ENCODE results near the gene PLA2G4E.

The PLA2G4E gene

DNA sequence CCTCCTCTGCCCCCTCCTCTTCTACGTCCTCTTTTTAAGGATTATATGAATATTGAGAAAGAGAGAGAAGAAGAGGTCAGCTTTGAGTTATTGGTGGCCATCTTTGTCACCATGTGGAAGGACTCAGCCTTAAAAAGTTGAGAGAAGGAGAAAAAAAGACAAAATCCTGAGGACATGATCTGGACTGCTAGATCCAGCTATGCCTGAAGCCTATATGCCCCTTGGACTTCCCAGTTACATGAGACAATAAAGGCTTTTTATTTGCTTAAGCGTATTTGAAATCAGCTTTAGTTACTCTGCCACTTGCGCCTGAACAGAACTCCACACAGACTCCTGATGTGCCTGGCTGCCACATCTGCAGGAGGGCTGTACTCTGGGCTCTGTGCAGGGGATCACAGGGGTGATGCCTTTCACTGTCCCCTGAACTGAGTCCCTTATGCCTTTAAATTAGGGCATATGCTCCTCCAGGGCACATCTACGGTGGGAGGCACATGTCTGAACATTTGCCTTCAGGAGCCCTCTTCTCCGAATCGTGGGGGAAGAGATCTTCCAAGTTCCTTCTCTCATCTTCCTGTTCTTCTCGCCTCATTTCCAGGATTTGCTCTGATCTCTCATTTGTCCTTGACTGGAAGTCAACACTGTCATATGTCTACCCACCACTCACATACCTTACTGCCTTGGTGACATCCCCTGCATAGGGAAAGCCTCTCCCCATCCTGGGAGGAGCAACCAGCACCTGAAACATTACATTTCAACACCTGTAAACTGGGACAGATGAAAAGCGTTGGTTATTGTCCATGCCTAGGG lies 14.0 kb upstream of the PLA2G4E start:
- Histone ChIP-seq H3K36me3 (ENCODE audit: control insufficient read depth, insufficient read depth, low read length, severe bottlenecking) (no peaks in the 10 kb centered on the region), H3K4me1 (ENCODE audit: control insufficient read depth, insufficient read depth, low read length) (no peaks in the 10 kb centered on the region), H3K9ac (ENCODE audit: low read length) (no peak overlapping the region), H3K9me3 (ENCODE audit: control insufficient read depth, low read length) (peaks cover 4% of the 10 kb centered on the region), H3K27me3 (replicated peaks; ENCODE audit: control insufficient read depth, insufficient read depth, low read length) (peaks cover 32% of the 10 kb centered on the region), H3K4me3 (ENCODE audit: low read length) (no peak overlapping the region)
- DNase-seq (ENCODE audit: low read depth): no peak

DNA sequence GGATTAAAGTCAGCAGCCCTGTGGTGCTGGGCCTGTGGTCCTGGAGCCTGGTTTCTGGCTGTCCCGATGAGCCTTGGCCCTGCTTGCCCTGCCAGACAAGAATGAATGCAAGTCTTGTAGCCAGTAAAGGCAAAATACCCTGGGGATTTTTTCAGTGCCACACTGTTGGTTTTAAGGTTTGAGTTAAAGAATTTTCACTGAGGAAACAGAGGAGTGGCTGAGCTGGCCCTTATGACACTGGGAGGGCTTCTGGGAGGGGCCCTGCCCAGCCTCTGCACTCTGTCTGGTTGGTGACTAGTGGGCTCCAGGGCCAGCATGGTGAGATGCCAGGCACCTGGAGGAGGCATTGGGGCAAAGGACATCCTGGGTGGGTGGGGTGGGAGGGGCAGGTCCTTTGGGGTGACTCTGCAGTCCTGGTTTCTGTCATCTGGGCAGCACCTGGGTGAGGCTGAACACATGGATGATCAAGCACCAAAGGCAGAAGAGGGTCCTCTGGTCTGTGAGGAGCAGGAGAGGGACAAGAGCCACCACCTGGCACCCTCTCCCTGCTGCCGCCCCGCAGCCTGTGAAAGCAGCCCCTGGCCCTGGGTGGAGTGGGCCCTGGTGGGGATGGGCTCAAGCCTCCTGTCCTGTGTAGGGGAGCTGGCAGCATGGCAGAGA lies 12.5 kb upstream of the PLA2G4E start:
- Histone ChIP-seq H3K27me3 (replicated peaks; ENCODE audit: control insufficient read depth, insufficient read depth, low read length) (peaks cover 38% of the 10 kb centered on the region), H3K9me3 (ENCODE audit: control insufficient read depth, low read length) (peaks cover 4% of the 10 kb centered on the region), H3K9ac (ENCODE audit: low read length) (no peak overlapping the region), H3K36me3 (ENCODE audit: control insufficient read depth, insufficient read depth, low read length, severe bottlenecking) (no peaks in the 10 kb centered on the region), H3K4me3 (ENCODE audit: low read length) (no peak overlapping the region), H3K4me1 (ENCODE audit: control insufficient read depth, insufficient read depth, low read length) (no peaks in the 10 kb centered on the region)
- DNase-seq (ENCODE audit: low read depth): no peak

DNA sequence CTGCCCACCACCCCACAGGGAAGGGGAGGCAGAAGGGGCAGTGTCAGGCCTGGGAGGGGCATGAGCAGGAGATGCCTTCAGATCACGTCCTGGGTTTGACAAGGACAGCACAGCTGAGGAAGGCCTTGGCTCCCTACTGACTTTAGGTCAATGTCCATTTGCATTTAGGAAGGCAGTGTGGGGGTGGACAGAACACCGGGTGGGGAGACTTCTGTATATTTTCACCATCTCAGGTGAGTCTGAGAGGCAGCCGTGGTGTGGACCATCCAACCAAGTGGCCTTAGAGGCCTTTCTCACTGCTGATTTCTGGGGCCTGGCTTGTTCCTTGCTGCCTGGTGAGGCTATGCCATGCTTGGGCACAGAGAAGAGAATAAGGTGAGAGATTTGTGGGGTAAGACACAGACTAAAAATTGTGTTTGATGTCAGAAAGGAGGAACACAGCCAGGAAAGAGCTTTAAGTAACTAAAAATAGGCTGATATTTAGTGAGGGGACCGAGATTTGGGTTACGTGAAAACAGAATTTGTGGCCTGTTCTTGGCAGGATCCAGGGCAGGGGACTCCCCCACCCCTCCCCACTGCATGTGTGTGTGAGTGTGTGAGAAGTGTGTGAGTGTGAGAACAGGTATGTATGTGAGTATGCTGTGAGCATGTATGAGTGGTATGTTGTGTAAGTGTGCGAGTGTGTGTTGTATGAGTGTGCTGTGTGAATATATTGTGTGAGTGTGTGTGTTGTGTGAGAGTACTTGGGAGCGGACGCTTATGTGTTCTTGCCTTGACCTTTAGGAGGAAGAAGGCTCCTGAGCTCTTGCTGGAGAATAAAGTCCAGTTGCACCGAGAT lies 11.8 kb upstream of the PLA2G4E start:
- Histone ChIP-seq H3K36me3 (ENCODE audit: control insufficient read depth, insufficient read depth, low read length, severe bottlenecking) (no peaks in the 10 kb centered on the region), H3K4me3 (ENCODE audit: low read length) (no peak overlapping the region), H3K4me1 (ENCODE audit: control insufficient read depth, insufficient read depth, low read length) (no peaks in the 10 kb centered on the region), H3K9ac (ENCODE audit: low read length) (no peak overlapping the region), H3K27me3 (replicated peaks; ENCODE audit: control insufficient read depth, insufficient read depth, low read length) (peaks cover 41% of the 10 kb centered on the region), H3K9me3 (ENCODE audit: control insufficient read depth, low read length) (peaks cover 4% of the 10 kb centered on the region)
- DNase-seq (ENCODE audit: low read depth): no peak

DNA sequence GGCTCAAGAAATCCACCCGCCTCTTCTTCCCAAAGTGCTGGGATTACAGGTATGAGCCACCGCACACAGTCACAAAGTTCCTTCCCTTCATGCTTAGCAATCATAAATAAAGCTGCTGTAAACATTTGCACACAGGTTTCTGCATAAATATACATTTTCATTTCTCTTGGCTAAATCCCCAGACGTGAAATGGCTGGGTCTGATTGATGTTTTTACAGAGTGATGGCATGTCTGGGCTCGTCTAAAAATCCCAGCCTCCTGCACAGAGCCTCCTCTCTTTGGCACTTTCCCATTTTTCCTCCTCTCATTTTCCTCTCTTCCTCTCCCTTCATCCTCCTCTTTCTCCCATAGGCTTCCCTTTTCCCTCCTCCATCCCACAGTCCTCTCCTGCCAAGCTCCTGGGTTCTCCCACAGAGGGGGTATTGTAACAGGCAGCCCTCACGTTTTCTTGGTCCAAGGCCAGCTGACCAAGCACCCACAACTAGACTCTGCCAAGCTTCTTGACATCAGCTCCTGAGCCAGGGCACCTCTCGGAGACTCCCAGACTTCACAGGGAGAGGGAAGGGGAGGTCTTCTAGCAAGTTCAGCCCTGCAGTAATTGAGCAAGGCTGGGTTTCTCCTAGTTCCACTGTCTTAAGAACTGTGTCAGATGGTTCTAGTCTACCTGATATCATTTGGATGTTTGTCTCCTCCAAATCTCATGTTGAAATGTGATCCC lies 10.5 kb upstream of the PLA2G4E start:
- H3K9me3 ChIP-seq (ENCODE audit: control insufficient read depth, low read length): peaks cover 4% of the 10 kb centered on the region
- no peak for DNase-seq (ENCODE audit: low read depth)
- H3K4me3 ChIP-seq (ENCODE audit: low read length): no peak overlapping the region
- no peaks in the 10 kb centered on the region for H3K36me3 ChIP-seq (ENCODE audit: control insufficient read depth, insufficient read depth, low read length, severe bottlenecking)
- H3K27me3 ChIP-seq (replicated peaks; ENCODE audit: control insufficient read depth, insufficient read depth, low read length): peaks cover 51% of the 10 kb centered on the region
- no peaks in the 10 kb centered on the region for H3K4me1 ChIP-seq (ENCODE audit: control insufficient read depth, insufficient read depth, low read length)
- no peak overlapping the region for H3K9ac ChIP-seq (ENCODE audit: low read length)

DNA sequence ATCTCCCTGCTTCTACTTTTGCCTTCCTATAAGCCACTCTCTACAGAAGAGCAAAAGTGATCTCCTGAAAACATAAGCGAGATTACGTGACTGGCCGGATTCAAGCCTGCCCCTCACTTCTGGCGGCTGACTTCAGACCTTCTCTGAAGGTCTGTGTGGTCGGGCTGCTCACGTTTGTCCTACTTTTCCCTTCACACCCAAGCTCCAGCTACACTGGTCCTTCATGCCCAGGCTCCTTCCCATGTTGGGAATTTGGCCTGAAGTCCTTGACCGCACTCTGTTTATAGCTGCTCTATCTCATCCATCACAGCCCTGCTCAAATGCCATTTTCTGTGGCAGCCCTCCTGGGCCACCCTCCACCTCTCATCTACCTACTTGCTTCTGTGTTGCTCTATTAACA lies 6.7 kb upstream of the PLA2G4E start:
- H3K4me3 ChIP-seq (ENCODE audit: low read length): no peak overlapping the region

DNA sequence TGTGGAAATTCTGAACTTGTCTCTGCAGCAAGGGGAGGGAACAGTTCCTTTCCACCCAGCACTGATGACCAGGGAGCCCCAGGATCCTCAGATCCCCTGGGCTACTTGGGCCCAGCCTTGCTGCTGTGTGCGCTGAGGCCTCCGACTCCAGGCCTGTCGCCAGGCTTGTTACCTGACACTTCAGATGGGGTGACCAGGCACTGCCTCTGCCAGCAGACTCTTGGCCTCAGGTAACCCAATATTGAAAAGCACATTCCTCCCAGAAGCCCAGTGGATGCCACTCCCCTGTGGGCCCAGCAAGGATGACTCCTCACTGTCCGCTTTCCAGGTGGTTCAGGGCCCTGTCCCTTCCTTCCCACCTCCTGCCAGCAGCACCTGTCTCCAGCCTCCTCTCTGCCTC lies 3.5 kb upstream of the PLA2G4E start:
- H3K4me3 ChIP-seq (ENCODE audit: low read length): no peak overlapping the region
- peaks cover 39% of the 10 kb centered on the region for H3K27me3 ChIP-seq (replicated peaks; ENCODE audit: control insufficient read depth, insufficient read depth, low read length)
- H3K9me3 ChIP-seq (ENCODE audit: control insufficient read depth, low read length): peaks cover 16% of the 10 kb centered on the region
- no peak overlapping the region for H3K9ac ChIP-seq (ENCODE audit: low read length)
- no peak for DNase-seq (ENCODE audit: low read depth)
- H3K36me3 ChIP-seq (ENCODE audit: control insufficient read depth, insufficient read depth, low read length, severe bottlenecking): no peaks in the 10 kb centered on the region
- no peaks in the 10 kb centered on the region for H3K4me1 ChIP-seq (ENCODE audit: control insufficient read depth, insufficient read depth, low read length)

More for the DNA sequence above, 6.7 kb upstream of the PLA2G4E start:
- no peak for DNase-seq (ENCODE audit: low read depth)
- H3K4me1 ChIP-seq (ENCODE audit: control insufficient read depth, insufficient read depth, low read length): no peaks in the 10 kb centered on the region
- peaks cover 44% of the 10 kb centered on the region for H3K27me3 ChIP-seq (replicated peaks; ENCODE audit: control insufficient read depth, insufficient read depth, low read length)
- peaks cover 14% of the 10 kb centered on the region for H3K9me3 ChIP-seq (ENCODE audit: control insufficient read depth, low read length)
- H3K9ac ChIP-seq (ENCODE audit: low read length): no peak overlapping the region
- H3K36me3 ChIP-seq (ENCODE audit: control insufficient read depth, insufficient read depth, low read length, severe bottlenecking): no peaks in the 10 kb centered on the region

DNA sequence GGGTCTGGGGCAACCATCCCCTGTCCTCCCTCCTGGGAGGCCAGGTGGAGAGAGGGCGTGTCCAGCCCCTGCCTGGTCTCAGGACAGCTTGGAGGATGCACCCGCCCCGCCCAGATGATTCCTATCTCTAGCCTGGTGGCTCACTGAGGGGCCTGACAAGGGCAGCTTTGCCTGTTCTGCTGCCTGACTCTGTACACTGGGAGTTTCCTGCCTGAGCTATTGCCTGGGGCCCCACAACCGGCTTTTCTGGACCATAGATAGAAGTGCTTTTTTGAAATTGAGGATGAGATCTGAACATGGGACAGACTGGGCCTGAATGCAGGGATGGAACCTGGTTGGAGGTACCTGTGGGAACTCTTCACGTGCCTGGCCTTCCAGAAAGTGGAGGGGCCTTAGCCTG lies 751 bp upstream of the PLA2G4E start:
- Histone ChIP-seq H3K9ac (ENCODE audit: low read length) (no peak overlapping the region), H3K4me1 (ENCODE audit: control insufficient read depth, insufficient read depth, low read length) (no peaks in the 10 kb centered on the region)
- no peak for DNase-seq (ENCODE audit: low read depth)

DNA sequence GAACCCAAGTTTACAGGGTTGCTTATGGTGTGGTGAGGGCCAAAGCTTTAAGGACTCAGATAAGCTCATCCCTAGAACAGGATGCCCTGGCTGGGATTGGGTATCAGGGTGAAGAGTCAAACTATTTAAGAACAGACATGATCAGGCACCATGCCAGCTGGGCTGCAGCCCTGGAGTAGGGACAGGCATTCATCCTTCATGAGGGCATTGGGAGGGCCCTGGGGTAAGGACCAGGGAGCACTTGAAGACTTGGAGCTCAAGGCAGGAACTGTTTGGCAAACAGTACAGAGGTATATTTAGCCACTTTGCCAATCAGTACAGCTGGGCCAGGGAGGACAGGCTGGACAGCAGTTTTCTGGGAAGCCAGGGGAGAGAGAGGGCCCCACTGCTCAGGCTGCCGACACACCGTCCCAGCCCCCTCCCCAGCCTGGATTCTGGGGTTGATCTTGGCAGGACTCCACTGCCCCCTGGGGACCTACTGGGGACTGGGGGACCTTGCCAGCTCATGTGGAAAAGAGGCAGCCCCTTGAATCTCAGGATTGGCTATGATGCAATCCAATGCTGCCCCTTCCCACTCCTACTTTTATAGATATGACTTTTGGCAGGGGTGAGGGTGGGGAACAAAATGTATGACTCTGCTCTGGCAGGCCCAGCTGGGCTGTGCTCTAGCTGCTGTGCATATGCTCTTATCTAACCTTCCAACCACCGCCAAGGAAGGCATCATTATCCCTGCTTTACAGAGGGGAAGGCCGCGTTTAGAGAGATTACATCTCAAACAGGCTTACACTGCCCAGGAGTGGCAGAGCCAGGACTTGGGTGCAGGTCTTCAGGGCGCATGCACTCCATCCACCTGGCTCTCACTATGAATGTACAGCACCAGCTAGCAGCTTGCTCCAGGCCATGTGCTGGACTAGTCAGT lies 2.3 kb downstream of the PLA2G4E start:
- Histone ChIP-seq H3K27me3 (replicated peaks; ENCODE audit: control insufficient read depth, insufficient read depth, low read length) (peaks cover 67% of the 10 kb centered on the region), H3K36me3 (ENCODE audit: control insufficient read depth, insufficient read depth, low read length, severe bottlenecking) (no peaks in the 10 kb centered on the region), H3K4me3 (ENCODE audit: low read length) (no peak overlapping the region), H3K9ac (ENCODE audit: low read length) (no peak overlapping the region), H3K4me1 (ENCODE audit: control insufficient read depth, insufficient read depth, low read length) (no peaks in the 10 kb centered on the region), H3K9me3 (ENCODE audit: control insufficient read depth, low read length) (peaks cover 16% of the 10 kb centered on the region)
- DNase-seq (ENCODE audit: low read depth): no peak

More for the DNA sequence above, 751 bp upstream of the PLA2G4E start:
- H3K27me3 ChIP-seq (replicated peaks; ENCODE audit: control insufficient read depth, insufficient read depth, low read length): peaks cover 51% of the 10 kb centered on the region
- no peak overlapping the region for H3K4me3 ChIP-seq (ENCODE audit: low read length)
- no peaks in the 10 kb centered on the region for H3K36me3 ChIP-seq (ENCODE audit: control insufficient read depth, insufficient read depth, low read length, severe bottlenecking)
- H3K9me3 ChIP-seq (ENCODE audit: control insufficient read depth, low read length): peaks cover 16% of the 10 kb centered on the region

DNA sequence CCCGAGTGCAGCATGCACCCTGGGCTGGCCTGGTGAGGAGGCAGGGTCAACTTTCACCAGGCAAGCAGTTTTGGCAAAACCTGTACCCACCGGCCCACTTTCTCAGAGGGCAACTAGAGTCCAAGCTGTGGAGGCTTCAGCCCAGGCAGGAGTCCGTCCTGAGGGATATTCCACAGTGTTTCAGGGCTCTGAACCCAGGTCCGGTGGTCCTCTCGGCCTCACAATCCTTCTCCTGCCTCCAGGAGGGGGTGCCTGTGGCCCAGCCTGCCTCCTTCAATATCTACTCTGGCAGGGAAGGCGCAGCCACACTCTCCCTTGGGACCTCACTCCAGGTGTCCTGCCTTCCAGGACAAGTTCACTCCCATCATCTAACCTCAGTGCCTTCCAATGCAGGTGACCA lies 3.9 kb downstream of the PLA2G4E start:
- peaks cover 72% of the 10 kb centered on the region for H3K27me3 ChIP-seq (replicated peaks; ENCODE audit: control insufficient read depth, insufficient read depth, low read length)
- no peaks in the 10 kb centered on the region for H3K36me3 ChIP-seq (ENCODE audit: control insufficient read depth, insufficient read depth, low read length, severe bottlenecking)
- no peak for DNase-seq (ENCODE audit: low read depth)
- no peaks in the 10 kb centered on the region for H3K4me1 ChIP-seq (ENCODE audit: control insufficient read depth, insufficient read depth, low read length)
- no peak overlapping the region for H3K9ac ChIP-seq (ENCODE audit: low read length)
- no peak overlapping the region for H3K4me3 ChIP-seq (ENCODE audit: low read length)
- peaks cover under 1% of the 10 kb centered on the region for H3K9me3 ChIP-seq (ENCODE audit: control insufficient read depth, low read length)

DNA sequence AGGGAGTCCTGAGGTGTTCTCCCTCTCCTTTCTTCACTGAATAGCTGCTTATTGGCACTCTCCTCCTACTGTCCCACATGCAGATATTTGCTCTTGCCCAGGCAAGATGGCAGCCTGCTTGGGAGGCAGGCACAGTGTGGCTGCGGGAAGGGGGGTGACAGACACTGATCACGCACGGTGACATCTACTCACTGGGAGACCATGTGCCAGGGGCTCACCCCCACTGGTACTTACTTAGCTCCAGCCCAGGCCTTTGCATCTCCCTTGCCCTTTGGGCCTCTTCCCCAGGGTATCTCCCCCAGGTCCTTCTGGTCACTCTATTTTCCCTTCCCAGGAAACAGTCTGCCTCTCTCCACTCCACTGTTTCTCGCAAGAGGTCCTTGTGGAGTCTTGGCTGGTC lies 6.4 kb downstream of the PLA2G4E start:
- Histone ChIP-seq H3K4me1 (ENCODE audit: control insufficient read depth, insufficient read depth, low read length) (peaks cover 7% of the 10 kb centered on the region), H3K9ac (ENCODE audit: low read length) (no peak overlapping the region), H3K4me3 (ENCODE audit: low read length) (no peak overlapping the region), H3K36me3 (ENCODE audit: control insufficient read depth, insufficient read depth, low read length, severe bottlenecking) (no peaks in the 10 kb centered on the region), H3K27me3 (replicated peaks; ENCODE audit: control insufficient read depth, insufficient read depth, low read length) (peaks cover 59% of the 10 kb centered on the region), H3K9me3 (ENCODE audit: control insufficient read depth, low read length) (no peaks in the 10 kb centered on the region)
- DNase-seq (ENCODE audit: low read depth): no peak

All from adipocyte (in vitro differentiated cells).